OCI-LY3 (cell line): ENCODE results near the gene LAMB4.

Experiments
- H2AFZ ChIP-seq: fragments of 200-600, 300-600 bp; shearing (Covaris generic); 2 replicates; pipeline ENCODE4 v1.6.0; 2014; ENCODE audit warnings: antibody characterized with exemption, low read depth, low read length
- H3K27ac ChIP-seq: fragments of 200-600, 300-600 bp; sonication (generic); 2 replicates; pipeline ENCODE4 v1.5.1; 2014; ENCODE audit warnings: mild to moderate bottlenecking, low read length, moderate library complexity, mixed read lengths
- H3K27me3 ChIP-seq: fragments of 200-600, 300-600 bp; sonication (generic); 2 replicates; pipeline ENCODE4 v1.6.1; 2014; ENCODE audit warnings: low read depth, low read length, mixed read lengths
- H3K36me3 ChIP-seq: fragments of 200-600, 300-600 bp; sonication (generic); replicated peaks from 2 replicates; pipeline ENCODE3; 2014; ENCODE audit warnings: low read depth, low read length, mixed read lengths
- H3K4me1 ChIP-seq: fragments of 300-600, 200-600 bp; sonication (generic); 2 replicates; pipeline ENCODE4 v1.6.1; 2014; ENCODE audit warnings: low read length, mixed read lengths
- H3K4me2 ChIP-seq: fragments of 200-600, 300-600 bp; sonication (generic); 2 replicates; pipeline ENCODE4 v1.6.1; 2014; ENCODE audit warnings: low read length, mixed read lengths
- H3K4me3 ChIP-seq: fragments of 300-600, 200-600 bp; sonication (generic); 2 replicates; pipeline ENCODE4 v1.5.1; 2014; ENCODE audit warnings: antibody characterized with exemption, mild to moderate bottlenecking, low read length, moderate library complexity
- H3K79me2 ChIP-seq: fragments of 300-600, 200-600 bp; shearing (Covaris generic); 2 replicates; pipeline ENCODE4 v1.6.1; 2014; ENCODE audit warnings: mild to moderate bottlenecking, low read length, mixed read lengths
- H3K9ac ChIP-seq: fragments of 300-600, 200-600 bp; shearing (Covaris generic); 2 replicates; pipeline ENCODE4 v1.6.0; 2014; ENCODE audit warnings: mild to moderate bottlenecking, low read length, moderate library complexity
- H3K9me3 ChIP-seq: fragments of 200-600, 300-600 bp; shearing (Covaris generic); 2 replicates; pipeline ENCODE4 v1.6.1; 2014; ENCODE audit warnings: low read length, mixed read lengths; ENCODE audit not compliant: insufficient read depth
- H4K20me1 ChIP-seq: fragments of 200-600, 300-600 bp; sonication (generic); 2 replicates; pipeline ENCODE4 v1.6.1; 2016; ENCODE audit warnings: low read length, mixed read lengths; ENCODE audit not compliant: insufficient read depth
- EZH2phosphoT487 ChIP-seq: fragments of 200-600 bp; shearing (Covaris generic); IDR thresholded peaks from 2 replicates; pipeline ENCODE4 v1.6.1; 2018; ENCODE audit warnings: antibody characterized with exemption, mixed run types, low read depth
- TF ChIP-seq, protein P1 (sequence below): fragments of 200-600, 300-600 bp; sonication (generic); IDR thresholded peaks from 2 replicates; pipeline ENCODE4 v1.5.1; 2014; ENCODE audit warnings: antibody characterized with exemption, low read length, low read depth

LAMB4 gene

DNA sequence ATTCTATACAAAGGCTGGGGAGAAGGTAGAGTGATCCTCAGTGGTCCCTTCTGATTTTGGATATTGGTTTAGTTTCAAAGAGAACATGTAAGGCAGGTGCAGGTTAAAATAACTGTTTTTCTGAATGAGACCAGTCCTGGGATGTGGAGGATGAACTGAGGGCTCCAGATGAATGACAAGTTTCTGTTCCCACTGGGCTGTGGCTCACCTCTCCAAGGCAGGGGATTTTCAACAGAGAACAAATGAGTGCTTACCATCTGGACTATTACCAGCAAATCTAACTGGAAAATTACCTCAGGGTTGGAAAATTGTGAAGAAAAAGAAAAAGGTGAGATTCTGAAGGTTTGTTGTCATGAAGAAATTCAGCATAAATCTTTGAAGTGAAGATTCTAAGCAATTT is 8.0 kb downstream of the LAMB4 start:
- no peaks in the 10 kb centered on the region for H4K20me1 ChIP-seq
- no peaks in the 10 kb centered on the region for H3K9me3 ChIP-seq
- no peaks in the 10 kb centered on the region for H3K27me3 ChIP-seq
- peaks cover 5% of the 10 kb centered on the region; the same call in 1 of the 2 replicates for H3K4me1 ChIP-seq
- no peak overlapping the region for H3K4me2 ChIP-seq
- H3K4me3 ChIP-seq = no peak overlapping the region
- TF ChIP-seq, protein P1, sequence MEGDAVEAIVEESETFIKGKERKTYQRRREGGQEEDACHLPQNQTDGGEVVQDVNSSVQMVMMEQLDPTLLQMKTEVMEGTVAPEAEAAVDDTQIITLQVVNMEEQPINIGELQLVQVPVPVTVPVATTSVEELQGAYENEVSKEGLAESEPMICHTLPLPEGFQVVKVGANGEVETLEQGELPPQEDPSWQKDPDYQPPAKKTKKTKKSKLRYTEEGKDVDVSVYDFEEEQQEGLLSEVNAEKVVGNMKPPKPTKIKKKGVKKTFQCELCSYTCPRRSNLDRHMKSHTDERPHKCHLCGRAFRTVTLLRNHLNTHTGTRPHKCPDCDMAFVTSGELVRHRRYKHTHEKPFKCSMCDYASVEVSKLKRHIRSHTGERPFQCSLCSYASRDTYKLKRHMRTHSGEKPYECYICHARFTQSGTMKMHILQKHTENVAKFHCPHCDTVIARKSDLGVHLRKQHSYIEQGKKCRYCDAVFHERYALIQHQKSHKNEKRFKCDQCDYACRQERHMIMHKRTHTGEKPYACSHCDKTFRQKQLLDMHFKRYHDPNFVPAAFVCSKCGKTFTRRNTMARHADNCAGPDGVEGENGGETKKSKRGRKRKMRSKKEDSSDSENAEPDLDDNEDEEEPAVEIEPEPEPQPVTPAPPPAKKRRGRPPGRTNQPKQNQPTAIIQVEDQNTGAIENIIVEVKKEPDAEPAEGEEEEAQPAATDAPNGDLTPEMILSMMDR = no peak
- TF ChIP-seq EZH2phosphoT487 = no peak
- H3K79me2 ChIP-seq = no peaks in the 10 kb centered on the region
- no peak overlapping the region for H3K9ac ChIP-seq
- H3K36me3 ChIP-seq = no peaks in the 10 kb centered on the region
- no peak overlapping the region for H3K27ac ChIP-seq
- no peak overlapping the region for H2AFZ ChIP-seq

DNA sequence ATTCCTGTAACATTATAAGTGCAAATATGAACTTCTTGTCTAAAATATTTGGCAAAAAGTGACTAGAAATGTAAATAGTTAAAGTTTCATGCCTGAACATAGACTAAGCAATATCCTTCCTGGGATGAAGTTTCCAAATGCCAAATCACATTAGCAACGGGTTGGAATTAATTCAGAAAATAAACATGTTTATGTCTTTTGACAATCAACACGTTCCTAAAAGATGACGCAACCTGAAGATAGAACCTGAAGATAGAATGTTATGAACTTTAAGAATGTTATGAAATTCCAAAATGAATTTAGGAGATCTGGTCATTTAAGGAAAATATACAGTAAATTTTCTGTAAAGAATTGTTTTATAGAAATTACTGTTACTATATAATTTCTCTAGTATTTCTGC is 9.2 kb downstream of the LAMB4 start:
- no peak overlapping the region for H3K4me2 ChIP-seq
- H2AFZ ChIP-seq = no peak overlapping the region
- H3K79me2 ChIP-seq = no peaks in the 10 kb centered on the region
- no peaks in the 10 kb centered on the region for H3K27me3 ChIP-seq
- H3K9me3 ChIP-seq = no peaks in the 10 kb centered on the region
- no peak overlapping the region for H3K27ac ChIP-seq
- no peak overlapping the region for H3K9ac ChIP-seq
- peaks cover 5% of the 10 kb centered on the region; the same call in 1 of the 2 replicates for H3K4me1 ChIP-seq
- no peaks in the 10 kb centered on the region for H4K20me1 ChIP-seq
- H3K4me3 ChIP-seq = no peak overlapping the region
- no peaks in the 10 kb centered on the region for H3K36me3 ChIP-seq
- TF ChIP-seq, protein P1 = no peak
- no peak for TF ChIP-seq EZH2phosphoT487

DNA sequence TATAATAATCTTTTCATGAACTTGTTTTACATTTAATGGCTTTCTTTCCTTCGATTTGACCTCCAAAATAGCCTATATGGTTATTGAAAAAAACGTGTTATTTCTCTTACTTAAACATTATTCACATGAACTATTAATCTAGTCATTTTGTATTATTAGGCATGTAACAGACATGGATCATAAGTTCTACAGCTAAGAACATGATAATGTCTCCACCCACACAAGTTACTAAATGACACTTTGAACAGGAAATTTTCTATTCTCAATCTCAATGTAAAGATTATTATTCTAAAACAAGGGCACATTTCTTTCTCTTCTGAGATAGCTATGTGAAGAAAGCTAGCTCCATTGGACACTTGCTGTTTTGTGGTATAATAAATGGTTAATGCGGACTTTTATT is 10.0 kb downstream of the LAMB4 start:
- Histone ChIP-seq H3K9ac (no peak overlapping the region), H3K36me3 (no peaks in the 10 kb centered on the region)

DNA sequence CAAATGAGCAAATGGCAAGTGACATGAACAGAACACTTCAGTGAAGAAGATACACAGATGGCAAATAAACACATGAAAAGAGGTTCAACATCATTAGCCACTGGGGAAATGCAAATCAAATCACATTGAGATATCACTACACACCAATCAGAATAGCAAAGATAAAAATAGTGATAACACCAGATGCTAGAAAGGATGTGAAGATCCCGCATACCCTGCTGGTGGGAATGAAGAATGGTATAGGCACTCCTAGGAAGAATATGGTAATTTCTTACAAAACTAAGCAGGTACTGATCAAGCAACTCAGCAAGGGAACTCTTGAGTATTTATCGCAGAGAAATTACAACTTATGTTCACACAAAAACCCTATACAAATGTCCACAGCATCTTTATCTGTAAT is 11.2 kb downstream of the LAMB4 start:
- H3K27me3 ChIP-seq = no peaks in the 10 kb centered on the region

More for the DNA sequence above, 10.0 kb downstream of the LAMB4 start:
- Histone ChIP-seq H3K4me1 (peaks cover 5% of the 10 kb centered on the region; the same call in 1 of the 2 replicates), H3K27me3 (no peaks in the 10 kb centered on the region), H3K9me3 (no peaks in the 10 kb centered on the region), H3K79me2 (no peaks in the 10 kb centered on the region), H3K4me2 (no peak overlapping the region), H3K4me3 (no peak overlapping the region), H3K27ac (no peak overlapping the region), H4K20me1 (no peaks in the 10 kb centered on the region), H2AFZ (no peak overlapping the region)
- TF ChIP-seq, protein P1 = no peak
- no peak for TF ChIP-seq EZH2phosphoT487

More for the DNA sequence above, 11.2 kb downstream of the LAMB4 start:
- no peak overlapping the region for H3K9ac ChIP-seq
- H3K79me2 ChIP-seq = no peaks in the 10 kb centered on the region
- H3K36me3 ChIP-seq = no peaks in the 10 kb centered on the region
- no peak overlapping the region for H3K27ac ChIP-seq
- H3K4me1 ChIP-seq = peaks cover 5% of the 10 kb centered on the region; the same call in 1 of the 2 replicates
- no peaks in the 10 kb centered on the region for H4K20me1 ChIP-seq
- no peak overlapping the region for H3K4me3 ChIP-seq
- H3K9me3 ChIP-seq = no peaks in the 10 kb centered on the region
- no peak overlapping the region for H3K4me2 ChIP-seq
- H2AFZ ChIP-seq = no peak overlapping the region
- TF ChIP-seq EZH2phosphoT487 = no peak
- TF ChIP-seq, protein P1 = no peak
